ENCODE results near the gene SIPA1L3.
"Not testable (repeated sequence)": the region's sequence is repeated elsewhere in the genome, so short reads cannot be mapped to it uniquely, and the experiment has no call there.

SIPA1L3 gene

DNA sequence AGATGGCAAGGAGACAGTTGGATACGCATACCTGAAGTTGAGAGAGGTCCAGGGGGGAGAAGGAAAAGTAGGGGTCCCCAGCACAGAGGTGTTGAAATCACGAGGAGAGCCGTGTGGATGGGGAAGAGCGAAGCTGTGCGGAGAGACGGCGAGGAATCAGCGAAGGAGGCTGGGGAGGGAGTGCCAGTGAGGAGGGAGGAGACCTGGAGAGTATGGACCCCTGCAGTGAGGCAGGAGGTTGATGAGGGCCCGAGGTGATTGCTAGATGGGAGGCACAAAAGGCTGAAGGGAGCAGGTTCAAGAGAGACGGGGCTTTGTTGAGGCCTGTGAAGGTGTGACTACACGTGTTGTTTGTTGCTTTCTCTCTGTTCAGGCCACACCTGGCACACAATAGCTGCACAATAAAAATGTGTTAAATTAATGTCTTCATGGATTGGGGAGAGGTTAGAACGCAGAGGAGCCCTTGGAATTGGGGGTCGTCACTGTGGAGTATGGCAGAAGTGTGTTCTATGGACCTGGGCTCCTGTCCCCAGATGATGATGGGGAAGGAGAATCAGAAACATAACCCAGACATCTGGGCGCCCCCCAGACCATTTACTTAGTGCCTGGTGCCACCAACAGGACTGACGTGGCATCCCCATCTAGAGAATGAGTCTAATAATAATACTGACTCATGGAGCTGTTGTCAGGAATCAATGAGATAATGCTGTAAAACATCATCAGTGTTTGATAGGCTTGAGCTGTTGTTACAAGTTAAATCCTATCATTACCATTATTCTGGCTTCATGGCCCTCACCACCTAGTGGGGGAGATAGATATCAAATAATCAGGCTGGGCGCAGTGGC, 137.5 kb downstream of the SIPA1L3 start:
- no peak for DNase-seq

- no peak for DNase-seq
Observed at GRCh38 chr19:38045554-38046253, 138.7 kb downstream of the SIPA1L3 start.

DNA sequence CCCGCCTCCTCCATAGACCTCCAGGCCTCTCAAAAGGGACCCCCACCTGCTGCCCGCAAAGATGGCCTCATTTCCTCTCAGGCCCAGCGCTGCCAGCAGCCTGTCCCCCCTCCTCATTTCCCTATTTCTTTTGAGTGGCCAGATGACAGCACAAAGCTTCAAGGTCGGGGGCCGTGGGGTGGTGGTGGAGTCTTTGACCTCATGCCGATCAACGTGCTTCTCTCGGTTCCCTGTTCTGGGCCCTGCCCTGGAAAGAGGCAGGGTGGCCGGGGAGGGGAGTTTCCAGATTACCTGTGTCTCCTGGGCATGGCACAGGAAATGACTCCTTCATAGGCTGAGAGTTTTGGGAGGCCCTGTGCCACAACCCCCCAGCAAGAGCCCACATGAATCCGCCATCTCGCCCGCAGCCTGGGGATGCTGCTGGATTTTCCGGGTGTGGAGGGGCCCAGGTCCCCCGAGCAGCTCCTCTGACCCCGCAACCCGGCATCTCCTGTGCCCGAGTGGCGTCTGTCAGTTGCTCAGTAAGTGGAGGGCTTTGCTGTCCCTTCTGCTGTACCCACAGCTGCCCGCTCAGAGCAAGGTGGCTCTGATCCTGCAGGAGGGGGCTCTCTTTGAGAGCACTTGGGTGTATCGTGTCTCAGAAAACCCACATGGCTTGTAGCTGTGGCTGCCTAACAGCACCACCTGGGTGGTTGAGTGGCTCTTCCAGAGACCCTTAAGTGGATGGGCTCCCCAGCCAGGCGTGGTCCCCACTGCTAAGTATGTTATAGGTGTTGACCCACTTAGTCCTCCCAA, 139.4 kb downstream of the SIPA1L3 start:
- DNase-seq: no peak

DNA sequence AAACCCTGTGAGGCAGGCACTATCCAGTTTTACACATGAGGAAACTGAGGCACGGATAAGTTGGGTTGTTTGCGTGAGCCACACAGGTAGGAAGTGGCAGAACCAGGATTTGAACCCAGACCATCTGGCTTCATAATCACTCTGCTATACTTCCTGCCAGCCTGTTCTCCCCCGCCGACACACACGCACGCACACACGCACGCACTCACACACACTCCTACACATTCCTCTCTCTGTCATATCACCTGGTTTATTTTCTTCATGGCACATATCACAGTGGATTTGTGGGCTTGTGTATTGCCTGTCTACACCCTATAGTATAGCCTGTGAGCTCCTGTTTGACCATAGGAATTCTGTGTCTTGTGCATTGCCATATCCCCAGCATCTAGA, 140.0 kb downstream of the SIPA1L3 start:
- DNase-seq: no peak

DNA sequence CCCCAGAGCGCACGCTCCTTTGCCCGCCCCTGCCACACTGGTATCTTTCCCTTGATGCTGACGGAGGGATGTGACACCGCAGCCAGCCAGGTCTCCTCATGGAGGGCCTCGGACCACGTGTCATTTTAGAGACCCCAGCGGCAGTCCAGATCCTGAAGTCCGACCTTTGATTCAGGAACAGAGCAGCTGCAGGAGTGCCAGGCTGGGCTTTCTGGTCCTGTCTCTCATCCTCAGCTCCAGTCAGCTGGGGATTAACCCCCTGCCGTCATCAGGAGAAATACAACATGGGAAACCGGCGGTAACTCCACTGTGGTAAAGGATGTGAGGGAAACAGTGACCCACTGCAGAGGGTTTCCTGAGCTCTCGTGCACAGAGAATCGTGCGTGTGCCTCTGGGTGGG, 140.6 kb downstream of the SIPA1L3 start:
- no peak for DNase-seq

DNA sequence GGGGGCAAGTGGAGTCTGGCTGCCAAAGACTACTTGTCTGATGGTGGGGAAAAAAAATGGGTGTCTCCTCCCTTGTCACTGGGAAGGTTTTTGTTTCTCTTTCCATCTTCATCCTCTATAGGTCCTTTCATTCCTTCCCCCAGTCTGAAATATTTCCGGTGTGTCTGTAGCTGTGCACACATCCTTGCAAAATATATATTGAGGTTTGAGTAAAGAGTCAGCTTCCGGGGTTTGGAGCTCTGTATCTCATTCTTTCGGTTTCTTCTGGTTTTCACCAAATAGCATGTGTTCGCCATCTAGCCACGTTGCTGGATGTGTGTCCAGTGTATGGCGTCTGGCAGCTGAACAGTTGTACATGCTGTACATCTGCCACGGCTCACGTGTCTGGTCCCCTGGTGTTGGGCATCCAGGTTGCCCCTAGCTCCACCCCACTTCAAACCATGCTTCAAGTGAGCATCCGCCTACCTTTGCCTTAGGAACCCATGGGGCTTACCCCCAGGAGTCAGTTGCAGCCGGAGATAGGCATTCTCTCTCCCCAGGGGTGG, 142.2 kb downstream of the SIPA1L3 start:
- peak; percentile 97 for DNase-seq

DNA sequence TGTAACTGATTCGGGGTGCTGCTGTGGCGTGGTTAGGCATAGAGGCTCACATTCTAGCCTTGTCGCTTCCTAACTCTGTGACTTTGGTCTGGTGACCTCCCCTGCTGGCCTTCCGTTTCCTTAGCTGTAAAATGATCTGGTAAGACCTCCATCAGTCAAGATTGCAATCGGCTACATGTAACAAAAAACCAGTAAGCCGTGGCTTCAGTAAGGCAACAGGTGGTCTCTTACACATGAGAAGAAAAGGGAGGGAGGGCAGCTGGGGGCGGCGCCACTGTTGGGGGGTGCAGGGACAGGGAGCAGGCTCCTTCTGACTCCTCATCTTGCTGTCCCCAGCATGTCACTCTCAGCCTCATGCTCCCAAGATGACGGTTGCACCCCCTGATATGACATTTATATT, 148.0 kb downstream of the SIPA1L3 start:
- DNase-seq: no peak

- DNase-seq: no peak
Observed at GRCh38 chr19:38055655-38056521, 148.9 kb downstream of the SIPA1L3 start.

GRCh38 chr19:38056646-38057045, 149.6 kb downstream of the SIPA1L3 start:
- DNase-seq: no peak

DNA sequence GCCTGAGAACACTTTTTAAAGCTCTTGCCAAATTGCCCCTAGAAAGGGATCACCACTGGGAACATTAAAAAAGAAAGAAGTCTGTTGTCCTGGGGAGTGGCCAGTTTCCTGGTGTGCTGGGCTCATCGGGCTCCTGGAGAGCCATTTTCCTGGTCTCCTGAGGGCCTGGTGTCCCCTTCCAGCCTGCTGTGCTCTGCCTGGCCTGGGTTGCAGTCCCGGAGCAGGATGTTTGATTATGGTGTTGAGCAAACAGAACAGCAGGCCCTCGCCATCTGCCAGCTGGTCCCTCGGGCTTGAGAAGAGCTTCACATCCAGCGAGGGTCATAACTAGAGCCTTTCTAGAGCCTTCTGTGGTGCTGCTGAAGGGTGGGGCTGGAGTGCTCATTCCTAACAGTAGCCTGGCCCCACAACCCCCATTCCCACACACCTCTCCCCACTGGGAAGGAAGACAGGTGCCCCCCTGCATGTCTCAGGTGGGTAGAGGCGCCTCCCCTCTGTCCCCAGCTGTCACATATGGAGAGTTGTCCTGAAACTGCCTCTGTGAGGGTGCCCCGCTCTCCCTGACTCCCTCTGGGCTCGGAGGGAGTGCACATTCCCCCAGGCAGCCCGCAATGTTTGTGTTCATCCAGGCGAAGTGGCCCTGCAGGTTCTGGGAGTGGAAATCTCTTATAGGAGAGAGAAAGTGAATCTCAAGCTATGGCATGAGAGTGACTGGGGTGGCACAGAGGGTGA, 151.1 kb downstream of the SIPA1L3 start:
- DNase-seq: no peak

DNA sequence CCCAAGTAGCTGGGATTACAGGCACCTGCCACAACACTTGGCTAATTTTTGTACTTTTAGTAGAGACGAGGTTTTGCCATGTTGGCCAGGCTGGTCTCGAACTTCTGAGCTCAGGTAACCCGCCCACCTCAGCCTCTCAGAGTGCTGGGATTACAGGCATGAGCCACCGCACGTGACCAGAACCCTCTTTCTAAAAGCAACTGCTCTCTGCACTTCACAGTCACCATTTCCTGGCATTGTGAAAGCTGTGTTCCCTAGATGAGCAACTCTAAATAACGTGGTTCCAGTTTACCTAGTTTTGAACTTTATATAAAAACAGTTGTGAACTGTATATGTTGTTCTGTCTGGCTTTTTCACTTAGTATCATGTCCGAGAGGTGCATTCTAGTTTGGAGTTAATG, 152.9 kb downstream of the SIPA1L3 start:
- DNase-seq: peak; percentile 46

GRCh38 chr19:38060331-38060730, 153.3 kb downstream of the SIPA1L3 start:
- DNase-seq: no peak

DNA sequence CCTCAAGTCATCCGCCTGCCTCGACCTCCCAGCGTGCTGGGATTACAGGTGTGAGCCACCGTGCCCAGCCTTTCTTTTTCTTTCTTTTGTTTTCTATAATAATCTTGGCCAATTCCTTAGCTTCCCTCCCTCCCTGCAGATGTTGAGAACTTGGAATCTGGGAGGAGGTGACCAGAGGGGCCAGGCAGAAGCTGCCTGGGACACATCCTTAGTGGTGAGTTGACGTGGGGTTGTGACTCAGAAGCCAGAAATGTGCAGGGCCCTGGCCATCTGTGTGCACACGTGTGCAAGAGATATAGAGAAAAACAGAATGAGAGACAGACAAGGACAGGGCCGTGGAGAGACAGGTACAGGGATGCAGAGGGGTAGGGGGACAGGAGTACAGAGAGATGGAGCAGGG, 154.3 kb downstream of the SIPA1L3 start:
- no peak for DNase-seq

DNA sequence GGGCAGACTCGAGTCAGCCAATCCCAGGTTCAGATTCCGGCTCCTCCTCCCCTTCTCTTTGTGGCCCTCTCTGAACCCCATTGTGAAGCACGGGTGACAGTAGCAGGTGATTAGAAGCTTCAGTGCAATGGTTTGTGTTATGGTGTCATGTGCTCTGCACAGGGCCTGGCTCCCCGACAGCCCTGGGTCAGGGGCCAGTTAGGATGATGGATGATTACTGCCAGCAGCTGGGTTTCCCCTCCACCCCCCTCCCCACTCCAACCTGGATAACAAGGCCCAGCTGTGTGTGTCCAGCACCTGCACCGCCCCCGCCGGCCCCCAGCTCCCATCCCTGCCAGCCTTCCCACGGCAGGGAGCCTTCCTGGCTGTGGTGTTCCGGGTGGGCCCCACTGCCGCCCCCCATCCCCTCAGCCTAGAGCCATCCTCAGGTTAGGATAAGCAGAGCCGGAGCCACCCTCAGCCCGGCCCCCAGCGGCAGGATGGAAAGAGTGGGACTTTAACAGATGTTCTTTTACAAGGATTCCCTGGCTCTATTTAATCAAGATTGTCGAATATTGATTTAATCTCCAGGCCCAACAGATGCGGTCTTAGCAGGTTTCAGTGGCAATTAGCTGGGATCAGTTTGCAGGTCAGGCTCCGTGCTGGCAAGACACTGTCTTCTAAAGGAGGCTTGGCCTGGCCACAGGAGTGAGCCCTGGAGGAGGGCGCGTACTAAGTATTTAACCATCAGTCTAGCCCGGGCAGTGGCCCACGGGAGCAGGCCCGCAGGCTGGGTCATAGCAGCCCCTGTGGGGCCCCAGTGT, 156.2 kb downstream of the SIPA1L3 start:
- DNase-seq: no peak

GRCh38 chr19:38063928-38064327, 156.9 kb downstream of the SIPA1L3 start:
- no peak for DNase-seq

DNA sequence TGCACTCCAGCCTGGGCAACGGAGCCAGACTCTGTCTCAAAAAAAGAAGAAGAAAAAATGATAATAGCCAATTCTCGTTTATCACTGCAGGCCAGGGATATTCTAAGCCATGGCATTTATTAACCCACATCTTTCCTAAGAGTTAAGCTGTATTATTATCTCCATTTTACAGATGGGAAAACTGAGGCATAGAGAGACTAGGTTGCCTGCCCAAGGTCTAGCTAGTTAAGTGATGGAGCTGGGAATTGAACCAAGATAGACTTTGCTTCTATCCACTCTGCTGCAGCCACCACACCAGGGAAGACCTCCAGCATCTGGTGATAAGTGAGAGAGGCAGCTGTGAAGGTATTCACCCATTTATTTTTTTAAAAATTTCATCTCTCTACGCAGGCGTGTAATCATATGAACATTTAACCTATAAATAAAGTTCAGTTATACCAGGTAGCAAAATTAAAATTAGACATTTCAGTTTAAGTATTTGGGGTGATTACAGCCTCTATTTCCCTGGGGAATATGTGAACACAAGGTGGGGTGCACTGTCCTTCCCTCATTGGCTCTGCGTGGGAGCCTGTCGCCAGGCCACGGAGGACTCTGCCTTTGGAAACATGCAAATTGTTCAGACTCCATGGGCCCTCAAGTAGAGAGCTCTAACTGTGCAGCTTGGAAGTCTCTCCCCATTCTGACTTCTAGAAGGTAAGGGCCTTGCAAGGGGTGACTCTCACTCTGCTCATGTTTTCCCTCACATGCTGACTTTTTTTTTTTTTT, 157.8 kb downstream of the SIPA1L3 start:
- no peak for DNase-seq

DNA sequence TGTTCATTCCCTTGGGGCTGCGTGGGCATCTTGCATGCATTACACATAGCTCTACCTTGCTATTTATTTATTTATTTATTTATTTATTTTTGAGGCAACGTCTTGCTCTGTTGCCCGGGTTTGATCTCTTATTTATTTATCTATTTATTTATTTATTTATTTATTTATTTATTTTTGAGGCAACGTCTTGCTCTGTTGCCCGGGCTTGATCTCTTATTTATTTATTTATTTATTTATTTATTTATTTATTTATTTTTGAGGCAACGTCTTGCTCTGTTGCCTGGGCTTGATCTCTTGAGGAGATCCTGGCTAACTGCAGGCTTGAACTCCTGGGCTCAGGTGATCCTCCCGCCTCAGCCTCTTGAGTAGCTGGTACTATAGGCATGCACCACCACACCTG, 158.8 kb downstream of the SIPA1L3 start:
- DNase-seq: not testable (repeated sequence)

DNA sequence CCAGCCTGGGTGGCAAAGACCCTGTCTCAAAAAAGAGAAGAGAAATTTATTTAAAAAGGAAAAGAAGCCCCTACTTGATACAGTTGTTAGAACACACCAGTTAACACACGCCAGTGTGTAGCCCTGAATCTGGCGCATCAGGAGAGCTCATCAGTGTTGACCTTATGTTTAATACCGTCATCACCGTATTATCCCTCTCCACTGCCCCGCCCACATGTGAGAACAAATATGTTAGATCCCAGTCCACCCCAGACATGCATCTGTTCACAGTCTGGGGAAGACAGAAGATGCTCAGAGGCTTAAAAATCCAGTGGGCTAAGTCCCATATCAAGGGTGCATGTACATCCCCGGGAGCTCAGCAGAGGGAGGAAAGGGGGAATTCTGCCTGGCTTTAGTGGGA, 161.8 kb downstream of the SIPA1L3 start:
- no peak for DNase-seq

DNA sequence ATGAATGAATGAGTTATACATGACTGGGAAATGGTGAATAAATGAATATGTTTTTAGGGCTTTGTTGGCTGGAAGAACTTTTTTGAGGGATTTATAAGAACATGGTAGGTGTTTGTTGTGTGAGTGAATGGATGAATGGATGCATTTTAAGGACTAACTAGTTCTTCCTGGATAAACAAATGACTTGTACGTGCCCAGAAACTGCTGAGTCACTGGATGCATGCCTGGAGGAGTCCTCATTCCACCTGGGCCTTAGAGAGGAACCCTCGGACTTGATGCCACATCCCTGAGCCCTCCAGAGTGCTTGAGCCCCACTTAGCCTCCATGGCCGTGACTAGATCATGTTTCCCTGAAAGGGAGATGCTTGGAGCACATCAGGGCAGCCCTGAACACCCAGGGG, 163.6 kb downstream of the SIPA1L3 start:
- no peak for DNase-seq

GRCh38 chr19:38071054-38071453, 164.0 kb downstream of the SIPA1L3 start:
- DNase-seq: not testable (repeated sequence)

Measured in inflammatory macrophage treated with lipopolysaccharide for 4 hours (primary cell).